Activated CD4-positive, alpha-beta T cell treated with anti-CD3 and anti-CD28 coated beads for 36 hours (primary cell): ENCODE results near the gene UBR3. TPM values are rescaled to one million over a fixed set of nuclear protein-coding genes. Genes with fewer than 3 reads are reported as not detected.
"Not testable (repeated sequence)": the region's sequence is repeated elsewhere in the genome, so short reads cannot be mapped to it uniquely, and the experiment has no call there.

Experiments used
- ATAC-seq: fragments of 200-7000 bp; cut with Tn5 transposase; one replicate; pipeline ENCODE4 v1.10.0; 2021; ENCODE audit warnings: mild to moderate bottlenecking, moderate library complexity
- CTCF ChIA-PET: fragments of 350-600 bp; sonication (Branson Sonifier 250); formaldehyde crosslinking; loops from one replicate; lab custom pipeline; 2021; ENCODE audit warnings: antibody characterized with exemption; lab: Charles Lee
- POLR2A ChIA-PET: fragments of 350-600 bp; sonication (Branson Sonifier 250); formaldehyde crosslinking; loops from one replicate; lab custom pipeline; 2021; ENCODE audit warnings: antibody characterized with exemption, inconsistent platforms; lab: Charles Lee
- DNase-seq: peaks from one replicate; pipeline ENCODE4 v3.0.0-alpha.2; 2020
- H3K27ac Mint-ChIP-seq: one replicate; pipeline ENCODE4 v1.8.0; 2021; ENCODE audit warnings: mixed read lengths
- H3K27me3 Mint-ChIP-seq: one replicate; pipeline ENCODE4 v1.8.0; 2021; ENCODE audit warnings: mixed read lengths
- H3K36me3 Mint-ChIP-seq: one replicate; pipeline ENCODE4 v1.8.0; 2021; ENCODE audit warnings: low read depth, mixed read lengths
- H3K4me1 Mint-ChIP-seq: one replicate; pipeline ENCODE4 v1.8.0; 2021; ENCODE audit warnings: mixed read lengths
- H3K4me3 Mint-ChIP-seq: one replicate; pipeline ENCODE4 v1.8.0; 2021; ENCODE audit warnings: mild to moderate bottlenecking, moderate library complexity, mixed read lengths
- H3K9me3 Mint-ChIP-seq: one replicate; pipeline ENCODE4 v1.8.0; 2021; ENCODE audit warnings: low read depth, mixed read lengths
- intact Hi-C, 2 experiments: fragments of 100-400 bp; cut with DNase I in 1 of 2; cut with micrococcal nuclease in 1 of 2; formaldehyde crosslinking; loops; one replicate each; pipeline versions ENCODE4 v1.14.2 to v1.15.1; 2022 to 2024; cut with DNase I, micrococcal nuclease
- total RNA-seq, 2 experiments: library from RNA; stranded (reverse); gene quantifications; one replicate each; pipeline ENCODE4 v1.2.3, GENCODE V29; 2021

Gene UBR3
- total RNA-seq, 2 experiments from 2014 or later, result 17.2 to 26.1 TPM

- CTCF ChIA-PET, result interaction anchor here (1.3 kb wide), 1 partner anchor 13 kb away, joined by 3 read pairs; no protein-coding TSS in a partner anchor
Observed at GRCh38 chr2:169845016-169845415, 17.8 kb downstream of the UBR3 start.

DNA sequence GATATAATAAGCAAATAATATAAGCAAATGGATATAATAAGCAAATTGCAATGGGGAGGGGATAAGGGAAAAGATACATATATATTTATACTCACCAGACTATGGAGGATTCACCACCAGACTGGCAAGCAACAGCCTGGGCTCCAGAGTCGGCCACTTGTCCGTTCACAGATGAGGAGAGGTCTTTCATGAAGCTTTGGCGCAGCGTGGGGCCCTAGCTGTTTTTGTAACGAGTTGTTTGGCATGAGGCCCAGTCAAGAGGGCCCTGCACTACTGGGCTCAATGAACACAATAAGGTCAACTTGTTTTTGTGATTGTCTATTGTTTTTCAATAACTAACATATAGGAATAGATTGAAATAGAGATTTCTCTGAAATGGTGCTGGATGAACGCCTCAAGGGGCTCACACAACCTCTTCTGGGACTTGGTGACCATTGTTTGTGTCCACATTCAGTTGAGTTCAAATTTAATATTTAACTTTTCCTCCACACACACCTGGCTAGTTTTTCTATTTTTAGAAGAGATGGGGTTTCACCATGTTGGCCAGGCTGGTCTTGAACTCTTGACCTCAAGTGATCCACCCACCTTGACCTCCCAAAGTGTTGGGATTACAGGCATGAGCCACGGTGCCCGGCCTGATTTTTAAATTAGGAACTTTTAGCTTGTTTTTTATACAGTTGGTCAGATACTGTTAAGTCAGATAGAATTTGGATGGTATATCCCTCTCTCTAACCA is 21.9 kb downstream of the UBR3 start:
- ATAC-seq, H3K4me3 Mint-ChIP-seq, H3K9me3 Mint-ChIP-seq, H3K27me3 Mint-ChIP-seq, DNase-seq, CTCF ChIA-PET, H3K27ac Mint-ChIP-seq, POLR2A ChIA-PET, intact Hi-C loops: not testable (repeated sequence)
- Mint-ChIP-seq H3K36me3 (peaks cover 19% of the 10 kb centered on the region), H3K4me1 (peaks cover 33% of the 10 kb centered on the region)

More at GRCh38 chr2:169845016-169845415, 17.8 kb downstream of the UBR3 start:
- Mint-ChIP-seq H3K4me3 (no peak overlapping the region), H3K36me3 (peaks cover 22% of the 10 kb centered on the region), H3K27me3 (no peaks in the 10 kb centered on the region), H3K4me1 (peaks cover 27% of the 10 kb centered on the region), H3K27ac (no peak overlapping the region), H3K9me3 (no peaks in the 10 kb centered on the region)
- intact Hi-C loops, result no loop called here
- DNase-seq (no peak), ATAC-seq (no peak)
- POLR2A ChIA-PET, result no interaction called here

- peaks cover 32% of the 10 kb centered on the region for H3K4me1 Mint-ChIP-seq
- no peaks in the 10 kb centered on the region for H3K27me3 Mint-ChIP-seq
- H3K4me3 Mint-ChIP-seq, result no peak overlapping the region
- DNase-seq, result no peak
- ChIA-PET POLR2A (no interaction called here), CTCF (no interaction called here)
- peaks cover 18% of the 10 kb centered on the region for H3K36me3 Mint-ChIP-seq
- intact Hi-C loops, result no loop called here
- H3K9me3 Mint-ChIP-seq, result no peaks in the 10 kb centered on the region
- no peak overlapping the region for H3K27ac Mint-ChIP-seq
- no peak for ATAC-seq
Observed at GRCh38 chr2:169849710-169850109, 22.5 kb downstream of the UBR3 start.

DNA sequence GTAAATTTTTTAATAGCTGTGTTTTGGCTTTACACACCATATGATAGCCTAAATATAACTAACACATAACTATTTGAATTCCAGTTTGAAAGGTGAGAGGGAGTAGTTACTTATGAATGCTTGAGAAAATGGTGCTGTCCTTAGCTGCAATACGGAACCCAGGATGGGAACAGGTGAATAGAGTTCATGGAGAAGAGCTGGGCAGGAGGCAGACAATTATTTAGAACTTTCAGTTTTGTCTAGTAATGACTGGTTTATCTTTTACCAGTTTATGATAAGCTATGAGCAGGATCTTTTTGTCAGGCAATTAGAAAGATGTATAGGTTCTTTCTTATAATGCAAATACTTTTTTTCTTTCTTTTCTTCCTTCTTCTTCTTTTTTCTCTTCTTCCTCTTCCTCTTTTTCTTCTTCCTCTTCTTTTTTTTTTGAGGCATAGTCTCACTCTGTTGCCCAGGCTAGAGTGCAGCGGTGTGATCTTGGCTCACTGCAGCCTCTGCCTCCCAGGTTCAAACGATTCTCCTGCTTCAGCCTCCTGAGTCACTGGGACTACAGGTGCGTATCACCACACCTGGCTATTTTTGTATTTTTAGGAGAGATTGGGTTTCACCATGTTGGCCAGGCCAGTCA is 25.9 kb downstream of the UBR3 start:
- no peak for ATAC-seq
- H3K9me3 Mint-ChIP-seq, result no peaks in the 10 kb centered on the region
- DNase-seq, result no peak
- peaks cover 18% of the 10 kb centered on the region for H3K36me3 Mint-ChIP-seq
- no peak overlapping the region for H3K4me3 Mint-ChIP-seq
- peaks cover 19% of the 10 kb centered on the region for H3K4me1 Mint-ChIP-seq
- intact Hi-C loops, result no loop called here
- no peak overlapping the region for H3K27ac Mint-ChIP-seq
- H3K27me3 Mint-ChIP-seq, result no peaks in the 10 kb centered on the region
- ChIA-PET POLR2A (interaction anchor here (0.6 to 0.8 kb wide), 2 partner anchors 19 to 75 kb away, joined by 3 read pairs; no protein-coding TSS in a partner anchor), CTCF (interaction anchor here (0.7 to 1.0 kb wide), 2 partner anchors 18 to 666 kb away, joined by 5 read pairs; no protein-coding TSS in a partner anchor)

GRCh38 chr2:169855281-169856258 is 28.3 kb downstream of the UBR3 start:
- H3K27me3 Mint-ChIP-seq, CTCF ChIA-PET, H3K36me3 Mint-ChIP-seq, H3K27ac Mint-ChIP-seq, ATAC-seq, H3K4me3 Mint-ChIP-seq, POLR2A ChIA-PET, H3K9me3 Mint-ChIP-seq, intact Hi-C loops, DNase-seq: not testable (repeated sequence)
- H3K4me1 Mint-ChIP-seq, result peaks cover 14% of the 10 kb centered on the region

- Mint-ChIP-seq H3K4me1 (peaks cover 13% of the 10 kb centered on the region), H3K27ac (no peak overlapping the region), H3K36me3 (peaks cover 6% of the 10 kb centered on the region), H3K4me3 (no peak overlapping the region), H3K27me3 (no peaks in the 10 kb centered on the region), H3K9me3 (no peaks in the 10 kb centered on the region)
- DNase-seq, result no peak
- POLR2A ChIA-PET, result no interaction called here
- no peak for ATAC-seq
- intact Hi-C loops, result no loop called here
- CTCF ChIA-PET, result no interaction called here
Observed at GRCh38 chr2:169859423-169859822, 32.2 kb downstream of the UBR3 start.

GRCh38 chr2:169860149-169860548 is 32.9 kb downstream of the UBR3 start:
- no peak for DNase-seq
- CTCF ChIA-PET, result interaction anchor here (1.4 kb wide), 1 partner anchor 14 kb away, joined by 4 read pairs; no protein-coding TSS in a partner anchor
- POLR2A ChIA-PET, result no interaction called here
- H3K27me3 Mint-ChIP-seq, result no peaks in the 10 kb centered on the region
- ATAC-seq, result no peak
- intact Hi-C loops, result no loop called here
- H3K36me3 Mint-ChIP-seq, result peaks cover 6% of the 10 kb centered on the region
- peaks cover 14% of the 10 kb centered on the region for H3K4me1 Mint-ChIP-seq
- no peaks in the 10 kb centered on the region for H3K9me3 Mint-ChIP-seq
- no peak overlapping the region for H3K27ac Mint-ChIP-seq
- H3K4me3 Mint-ChIP-seq, result no peak overlapping the region

DNA sequence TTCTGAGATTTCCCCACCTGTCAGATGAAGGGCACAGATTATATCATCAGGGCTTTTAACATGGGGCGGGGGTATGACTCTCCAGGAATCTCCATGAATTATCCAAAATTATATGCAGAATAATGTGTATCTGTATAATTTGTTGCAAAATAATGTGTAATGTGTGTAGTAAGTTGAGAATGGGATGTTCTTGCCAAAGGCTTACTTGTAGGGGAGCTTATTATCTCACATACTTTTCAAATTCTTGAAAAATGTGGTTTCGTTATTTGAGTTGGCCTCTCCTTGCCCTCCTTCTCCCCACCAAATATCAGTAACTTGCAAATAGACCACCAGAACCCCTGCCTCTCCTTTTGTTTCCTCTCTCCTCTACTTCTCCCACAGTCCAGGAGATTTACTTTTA is 35.6 kb downstream of the UBR3 start:
- Mint-ChIP-seq H3K4me3 (no peak overlapping the region), H3K27me3 (no peaks in the 10 kb centered on the region), H3K27ac (no peak overlapping the region), H3K4me1 (peaks cover 21% of the 10 kb centered on the region), H3K36me3 (peaks cover 2% of the 10 kb centered on the region), H3K9me3 (no peaks in the 10 kb centered on the region)
- intact Hi-C loops, result no loop called here
- ChIA-PET CTCF (interaction anchor here (0.6 to 1.0 kb wide), 4 partner anchors 11 to 37 kb away, joined by 3 read pairs; no protein-coding TSS in a partner anchor), POLR2A (no interaction called here)
- DNase-seq, result no peak
- no peak for ATAC-seq

DNA sequence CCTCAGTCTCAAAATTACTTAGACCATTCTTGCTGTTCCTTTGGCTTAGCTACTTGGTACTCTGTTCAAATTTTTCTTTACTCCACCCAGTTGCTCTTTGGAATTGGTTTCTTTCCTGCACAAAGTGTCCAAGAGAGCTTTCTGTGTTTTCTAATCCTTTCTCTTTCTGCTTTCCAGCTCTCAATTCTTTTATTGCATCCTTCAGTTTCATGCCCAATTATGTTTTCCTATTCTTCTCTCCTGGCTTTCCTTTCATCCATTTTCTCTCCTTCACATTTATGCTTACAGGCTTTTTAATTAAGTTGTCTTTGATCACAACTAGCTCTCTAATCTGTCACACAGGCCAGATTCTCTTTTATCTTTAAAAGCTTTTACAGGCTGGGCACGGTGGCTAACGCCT is 38.2 kb downstream of the UBR3 start:
- ChIA-PET POLR2A (no interaction called here), CTCF (interaction anchor here (0.6 to 0.9 kb wide), 2 partner anchors 37 to 331 kb away, joined by 3 to 5 read pairs; no protein-coding TSS in a partner anchor)
- ATAC-seq (no peak), DNase-seq (no peak)
- Mint-ChIP-seq H3K4me3 (no peak overlapping the region), H3K36me3 (no peaks in the 10 kb centered on the region), H3K9me3 (no peaks in the 10 kb centered on the region), H3K4me1 (peaks cover 25% of the 10 kb centered on the region), H3K27ac (no peak overlapping the region), H3K27me3 (no peaks in the 10 kb centered on the region)
- intact Hi-C loops, result no loop called here

DNA sequence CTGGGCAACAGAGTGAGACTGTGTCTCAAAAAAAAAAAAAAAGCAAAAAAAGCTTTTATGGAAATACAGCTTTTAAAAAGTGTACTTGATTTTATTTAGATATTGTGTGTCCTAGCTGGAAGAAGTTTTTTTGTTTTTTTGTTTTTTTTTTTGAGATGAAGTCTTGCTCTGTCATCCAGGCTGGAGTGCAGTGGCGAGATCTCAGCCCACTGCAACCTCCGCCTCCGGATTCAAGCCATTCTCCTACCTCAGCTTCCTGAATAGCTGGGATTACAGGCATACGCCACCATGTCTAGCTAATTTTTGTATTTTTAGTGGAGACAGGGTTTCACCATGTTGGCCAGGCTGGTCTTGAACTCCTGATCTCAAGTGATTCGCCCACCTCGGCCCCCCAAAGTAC is 39.0 kb downstream of the UBR3 start:
- H3K9me3 Mint-ChIP-seq, POLR2A ChIA-PET, H3K4me3 Mint-ChIP-seq, H3K36me3 Mint-ChIP-seq, DNase-seq, H3K27ac Mint-ChIP-seq, intact Hi-C loops, H3K27me3 Mint-ChIP-seq, ATAC-seq: not testable (repeated sequence)
- CTCF ChIA-PET, result interaction anchor here (0.6 to 0.9 kb wide), 2 partner anchors 38 to 332 kb away, joined by 3 to 5 read pairs; no protein-coding TSS in a partner anchor
- peaks cover 26% of the 10 kb centered on the region for H3K4me1 Mint-ChIP-seq

GRCh38 chr2:169867579-169867978 is 40.3 kb downstream of the UBR3 start:
- H3K36me3 Mint-ChIP-seq, result no peaks in the 10 kb centered on the region
- no peak overlapping the region for H3K4me3 Mint-ChIP-seq
- ATAC-seq (no peak), DNase-seq (no peak)
- intact Hi-C loops, result no loop called here
- H3K27ac Mint-ChIP-seq, result no peak overlapping the region
- CTCF ChIA-PET, result no interaction called here
- no peaks in the 10 kb centered on the region for H3K9me3 Mint-ChIP-seq
- peaks cover 23% of the 10 kb centered on the region for H3K4me1 Mint-ChIP-seq
- POLR2A ChIA-PET, result no interaction called here
- no peaks in the 10 kb centered on the region for H3K27me3 Mint-ChIP-seq
